ENCODE measurements around the gene CNNM3.
A peak's percentile ranks its signal among the peaks of the same experiment; 100 is the strongest.
"Not testable (repeated sequence)": the region's sequence is repeated elsewhere in the genome, so short reads cannot be mapped to it uniquely, and the experiment has no call there.

The CNNM3 gene

DNA sequence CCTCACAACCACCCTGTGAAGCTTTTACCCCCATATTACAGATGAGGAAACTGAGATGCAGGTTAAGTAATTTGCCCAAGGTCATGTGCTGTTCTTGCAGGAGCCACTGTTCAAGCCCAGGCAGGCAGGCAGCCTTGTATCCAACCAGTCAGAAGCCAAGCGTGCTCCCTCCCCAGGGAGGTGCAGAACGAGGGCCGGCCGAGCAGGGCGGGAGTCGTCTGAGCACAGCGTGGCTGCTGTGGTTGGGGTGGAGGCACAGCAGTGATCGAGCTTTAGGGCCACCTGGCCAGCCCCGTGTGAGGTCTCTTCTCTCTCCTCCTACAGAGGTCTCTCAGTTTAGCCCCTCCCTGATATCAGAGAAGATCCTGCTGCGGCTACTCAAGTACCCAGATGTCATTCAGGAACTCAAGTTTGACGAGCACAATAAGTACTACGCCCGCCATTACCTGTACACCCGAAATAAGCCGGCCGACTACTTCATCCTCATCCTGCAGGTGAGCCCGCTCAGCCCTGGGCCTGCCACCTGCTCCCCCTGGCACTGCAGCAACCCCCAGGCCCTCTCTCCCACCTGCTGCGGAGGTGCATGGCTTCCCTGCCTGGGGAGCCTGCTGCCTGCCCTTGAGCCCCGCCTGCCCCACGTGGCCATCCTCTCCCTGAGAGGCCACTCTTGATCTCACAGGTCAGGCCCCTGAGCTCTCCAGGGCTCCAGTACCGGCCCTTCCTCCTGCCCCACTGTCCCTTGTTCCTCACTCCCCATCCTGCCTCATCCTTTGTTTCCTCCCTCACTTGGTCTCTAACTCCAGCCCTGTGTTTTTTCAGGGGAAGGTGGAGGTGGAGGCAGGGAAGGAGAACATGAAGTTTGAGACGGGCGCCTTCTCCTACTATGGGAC is 17.1 kb upstream of the CNNM3 start:
- no peak for DNase-seq (ENCODE audit: low spot score)

DNA sequence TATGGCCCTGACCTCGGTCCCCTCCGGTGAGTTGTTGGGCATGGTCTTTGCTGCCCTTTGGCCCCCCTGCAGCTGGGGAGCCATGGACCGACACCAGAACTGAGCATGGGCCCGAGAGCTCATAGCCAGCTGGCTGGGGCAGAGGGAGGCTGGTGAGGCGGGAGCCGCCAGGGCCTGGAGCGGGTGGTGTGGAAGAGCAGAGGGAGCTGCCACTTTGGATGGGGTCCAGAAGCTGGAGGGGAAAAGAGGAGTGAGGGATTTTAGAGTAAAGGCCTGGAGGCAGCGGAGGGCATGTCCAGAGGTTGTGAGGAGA is 16.5 kb upstream of the CNNM3 start:
- DNase-seq (ENCODE audit: low spot score): no peak

DNA sequence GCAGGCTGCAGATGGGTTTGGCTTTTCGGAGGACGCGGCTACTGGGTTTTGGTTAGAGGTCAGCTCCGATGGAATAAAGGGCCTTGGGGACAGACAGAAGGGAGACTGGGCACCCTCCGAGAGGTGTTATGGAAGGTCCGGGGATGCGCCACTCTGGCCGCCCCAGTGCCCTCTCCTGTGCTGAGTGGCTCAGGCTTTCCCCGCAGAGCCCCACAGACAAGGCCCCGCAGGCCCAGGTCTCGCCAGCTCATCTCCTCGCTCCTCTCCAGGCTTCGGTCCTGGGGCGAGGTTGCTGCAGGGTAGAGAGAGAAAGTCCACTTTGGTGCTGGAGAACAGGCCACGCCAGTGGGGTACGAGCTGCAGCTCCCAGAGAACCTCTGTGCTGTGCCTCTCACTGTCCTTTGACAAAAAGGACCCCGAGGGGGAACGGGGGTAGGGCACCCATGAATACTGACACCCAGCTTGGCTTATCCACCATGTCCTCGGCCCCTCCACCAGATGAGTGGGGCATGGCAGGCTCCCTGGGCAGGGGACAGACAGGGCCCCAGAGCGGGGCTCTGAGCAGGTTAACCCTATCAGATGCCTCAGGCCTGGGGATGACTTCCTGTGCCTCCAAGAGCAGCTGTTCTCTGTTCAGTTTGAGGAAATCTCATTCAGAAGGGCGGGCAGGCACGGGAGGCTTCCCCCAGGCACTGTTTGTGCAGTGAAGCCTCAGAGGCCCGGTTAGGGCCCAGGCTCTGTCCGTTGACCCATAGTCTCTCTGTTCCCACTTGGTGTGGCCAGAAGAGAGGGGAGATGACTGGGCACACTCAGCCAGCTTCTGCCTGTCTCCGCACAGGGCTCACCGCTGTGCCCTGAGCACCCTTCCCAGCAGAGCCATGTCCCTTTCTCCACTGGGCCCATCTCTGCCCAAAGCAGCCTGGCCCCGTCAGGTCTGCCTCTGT is 15.7 kb upstream of the CNNM3 start:
- no peak for DNase-seq (ENCODE audit: low spot score)

DNA sequence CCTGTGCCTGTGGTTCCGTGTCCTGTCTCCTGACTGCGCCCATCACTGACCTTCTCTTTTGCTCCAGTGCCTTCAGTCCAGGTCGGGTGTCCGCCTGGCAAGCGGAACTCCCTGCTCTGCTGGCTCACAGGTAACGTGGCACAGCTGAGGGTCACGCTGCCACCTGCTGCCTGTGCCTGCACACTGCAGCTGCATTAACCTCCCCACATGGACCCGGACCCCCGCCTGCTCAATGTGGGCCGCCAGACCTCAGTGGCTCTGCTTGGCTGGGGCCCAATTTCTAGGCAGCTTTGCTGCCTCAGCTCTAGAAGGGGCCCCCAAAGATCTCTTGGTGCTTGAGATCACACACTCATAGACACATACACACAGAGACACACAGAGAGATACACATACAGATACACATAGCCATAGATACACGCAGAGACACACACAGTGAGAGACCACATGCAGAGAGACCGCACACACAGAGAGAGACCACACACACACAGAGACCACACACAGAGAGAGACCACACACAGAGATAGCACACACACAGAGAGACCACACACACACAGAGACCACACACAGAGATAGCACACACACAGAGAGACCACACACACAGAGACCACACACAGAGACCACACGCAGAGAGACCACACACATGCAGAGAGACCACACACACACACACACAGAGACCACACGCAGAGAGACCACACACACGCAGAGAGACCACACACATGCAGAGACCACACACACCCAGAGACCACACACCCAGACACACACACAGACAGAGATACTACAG is 14.9 kb upstream of the CNNM3 start:
- DNase-seq (ENCODE audit: low spot score): peak; percentile 68

DNA sequence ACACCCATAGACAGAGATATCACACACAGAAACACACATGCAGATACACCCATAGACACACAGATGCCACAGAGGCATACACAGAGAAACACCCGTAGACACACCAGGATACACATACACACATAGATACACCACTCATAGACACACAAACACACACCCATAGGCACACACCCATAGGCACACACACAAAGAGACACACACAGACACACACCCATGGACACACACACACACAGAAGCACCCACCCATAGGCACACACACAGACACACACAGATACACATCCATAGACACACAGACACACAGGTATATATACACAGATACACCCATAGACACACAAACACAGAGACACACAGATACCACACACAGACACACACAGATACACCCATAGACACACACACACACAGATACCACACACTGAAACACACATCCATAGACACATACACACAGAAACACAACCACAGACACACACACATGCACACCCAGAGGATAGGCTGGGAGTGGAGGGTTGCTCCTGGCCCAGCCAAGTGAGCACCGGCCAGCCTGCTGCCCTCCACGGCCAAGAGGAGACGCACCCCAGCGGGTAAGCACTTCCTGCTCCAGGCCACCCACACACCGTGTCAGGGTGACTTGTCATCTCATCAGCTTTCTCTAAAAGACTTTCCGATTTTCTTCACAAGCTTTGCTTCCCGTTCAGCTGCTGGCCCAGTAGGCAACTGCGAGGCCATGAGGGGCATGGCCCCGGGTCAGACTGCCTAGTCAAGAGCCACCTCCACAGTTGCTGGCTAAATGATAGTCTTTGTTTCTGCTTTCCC is 14.1 kb upstream of the CNNM3 start:
- DNase-seq (ENCODE audit: low spot score): peak; percentile 29

DNA sequence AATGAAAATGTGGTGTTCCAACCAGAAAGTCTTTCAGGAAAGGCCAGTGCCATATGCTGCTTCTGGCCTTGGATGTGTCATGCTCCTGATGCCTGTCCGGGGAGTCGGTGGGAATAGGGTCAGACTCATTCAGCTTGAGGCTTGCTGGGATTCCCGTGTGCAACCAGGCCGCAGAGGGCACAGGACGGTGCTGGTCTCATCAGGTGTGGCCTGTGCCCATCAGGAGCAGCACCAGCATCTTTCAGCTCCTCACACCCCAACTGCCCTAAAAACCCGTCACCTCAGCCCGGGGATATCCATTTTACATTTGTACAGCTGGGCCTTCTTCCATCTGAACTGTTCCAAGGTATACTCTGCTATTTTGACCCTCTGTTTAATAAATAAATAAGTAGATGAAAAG is 13.3 kb upstream of the CNNM3 start:
- no peak for DNase-seq (ENCODE audit: low spot score)

DNA sequence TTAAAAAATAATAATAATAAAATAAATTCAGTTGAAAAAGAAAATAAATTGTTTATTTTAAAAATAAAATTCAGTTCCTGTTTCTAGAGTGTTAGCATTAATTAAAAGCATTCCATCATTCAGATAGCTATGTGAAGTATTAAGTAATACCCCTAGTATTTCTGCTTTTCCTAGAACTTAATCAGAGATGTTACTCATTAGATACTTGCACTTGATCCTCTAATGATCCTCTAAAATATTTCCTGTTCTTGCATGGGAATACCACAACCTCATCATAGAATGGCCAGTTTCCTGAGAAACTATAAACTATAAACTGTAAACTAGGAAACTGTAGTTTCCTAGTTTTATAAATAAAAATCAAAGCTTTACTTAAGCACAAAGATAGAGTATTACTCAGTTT is 11.1 kb upstream of the CNNM3 start:
- no peak for DNase-seq (ENCODE audit: low spot score)

DNA sequence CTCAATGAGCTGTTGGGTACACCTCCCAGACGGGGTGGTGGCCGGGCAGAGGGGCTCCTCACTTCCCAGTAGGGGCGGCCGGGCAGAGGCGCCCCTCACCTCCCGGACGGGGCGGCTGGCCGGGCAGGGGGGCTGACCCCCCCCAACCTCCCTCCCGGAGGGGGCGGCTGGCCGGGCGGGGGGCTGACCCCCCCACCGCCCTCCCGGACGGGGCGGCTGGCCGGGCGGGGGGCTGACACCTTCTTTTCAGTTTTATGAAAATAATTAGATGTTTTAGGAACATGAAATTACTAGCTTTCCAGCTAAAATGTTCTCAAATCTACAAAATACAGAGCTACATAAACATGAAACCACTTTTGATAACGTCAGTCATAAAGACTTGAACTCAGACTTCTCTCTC is 10.1 kb upstream of the CNNM3 start:
- DNase-seq (ENCODE audit: low spot score): not testable (repeated sequence)

DNA sequence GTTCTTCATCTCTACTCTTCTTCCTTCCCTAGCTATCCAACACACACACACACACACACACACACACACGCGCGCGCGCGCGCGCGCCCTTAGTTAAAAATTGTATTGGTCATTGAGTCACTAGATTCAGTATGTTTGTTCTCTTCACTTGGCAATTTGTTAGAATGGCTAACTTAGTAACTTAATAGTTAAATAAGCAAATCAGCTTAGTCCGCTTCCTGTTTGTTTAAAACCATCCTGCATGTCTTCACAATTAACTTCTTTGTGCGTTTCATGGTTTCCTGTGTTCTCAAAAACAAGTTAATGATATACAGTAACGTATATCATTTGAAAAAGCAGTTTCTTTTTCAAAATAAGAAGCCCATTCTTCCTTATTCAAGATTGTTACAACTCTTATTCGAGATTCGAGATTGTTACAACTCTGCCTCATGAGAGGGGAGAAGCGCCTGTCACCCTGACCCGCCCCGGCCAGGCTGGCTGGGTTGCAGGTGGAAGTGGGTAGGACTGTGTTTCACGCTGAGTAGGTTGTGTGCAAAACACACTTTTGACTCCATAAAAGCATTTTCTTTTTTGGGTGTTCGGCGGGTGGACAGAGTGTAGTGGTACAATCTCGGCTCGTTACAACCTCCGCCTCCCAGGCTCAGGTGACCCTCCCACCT is 9.5 kb upstream of the CNNM3 start:
- peak; percentile 37 for DNase-seq (ENCODE audit: low spot score)

DNA sequence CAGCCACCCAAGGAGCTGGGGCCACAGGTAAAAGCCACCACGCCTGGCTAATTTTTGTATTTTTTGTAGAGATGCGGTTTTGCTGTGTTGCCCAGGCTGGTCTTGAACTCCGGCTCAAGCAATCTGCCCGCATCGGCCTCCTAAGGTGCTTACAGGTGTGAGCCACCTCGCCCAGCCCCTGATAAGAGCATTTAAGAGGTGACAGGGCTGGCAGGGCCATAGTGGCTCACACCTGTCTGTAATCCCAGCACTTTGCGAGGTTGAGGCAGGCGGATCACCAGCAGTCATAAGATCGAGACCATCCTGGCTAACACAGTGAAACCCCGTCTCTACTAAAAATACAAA is 9.0 kb upstream of the CNNM3 start:
- DNase-seq (ENCODE audit: low spot score): no peak

DNA sequence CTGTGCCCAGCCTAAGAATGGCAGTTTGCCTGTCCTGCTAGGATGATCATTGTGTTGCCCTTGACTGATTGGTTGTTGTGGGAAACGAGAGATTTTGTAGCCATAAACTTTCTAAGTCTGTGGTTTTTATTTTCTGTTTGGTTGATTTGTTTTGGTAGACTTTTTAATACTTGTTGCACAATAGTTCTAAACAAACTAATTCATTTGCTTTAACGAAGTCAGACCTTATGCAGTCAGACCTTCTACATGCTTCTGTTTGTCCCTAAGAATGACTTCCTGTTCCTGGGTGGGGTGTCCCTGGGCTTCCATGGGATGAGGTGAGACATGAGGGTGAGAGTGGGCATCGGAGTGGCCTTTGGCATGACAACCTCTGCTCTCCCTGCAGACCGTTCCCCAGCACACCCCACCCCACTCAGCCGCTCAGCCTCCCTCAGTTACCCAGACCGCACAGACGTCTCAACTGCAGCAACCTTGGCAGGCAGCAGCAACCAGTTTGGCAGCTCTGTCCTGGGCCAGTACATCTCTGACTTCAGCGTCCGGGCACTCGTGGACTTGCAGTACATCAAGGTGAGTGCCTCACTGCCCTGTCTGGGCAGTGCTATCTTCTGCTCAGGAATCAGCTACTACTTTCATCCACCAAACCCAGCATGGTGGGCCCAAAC is 7.8 kb upstream of the CNNM3 start:
- DNase-seq (ENCODE audit: low spot score): no peak

DNA sequence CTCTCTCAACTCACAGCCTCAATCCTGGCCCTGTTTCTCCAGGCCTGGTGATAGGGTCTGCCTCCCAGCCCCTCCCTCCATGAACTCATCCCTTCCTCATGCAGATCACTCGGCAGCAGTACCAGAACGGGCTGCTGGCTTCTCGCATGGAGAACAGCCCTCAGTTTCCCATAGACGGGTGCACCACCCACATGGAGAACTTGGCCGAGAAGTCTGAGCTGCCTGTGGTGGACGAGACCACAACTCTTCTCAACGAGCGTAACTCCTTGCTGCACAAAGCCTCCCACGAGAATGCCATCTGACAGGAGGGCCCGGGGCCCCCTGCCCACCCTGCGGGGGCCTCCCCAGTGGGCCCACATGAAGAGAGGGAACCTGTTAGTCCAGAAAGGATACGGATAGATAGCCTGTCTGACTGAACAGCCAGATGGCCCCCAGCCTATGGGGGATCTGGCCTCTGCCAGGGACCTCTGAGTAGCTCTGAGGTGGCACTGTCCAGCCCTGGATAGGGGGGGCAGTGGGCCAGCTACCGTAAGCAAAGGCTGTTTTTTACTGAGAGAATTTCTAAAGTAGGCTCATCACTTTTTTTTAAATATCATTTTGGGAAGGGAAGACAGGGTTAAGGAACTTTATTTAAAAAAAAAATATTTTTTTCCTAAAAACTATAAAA is 6.7 kb upstream of the CNNM3 start:
- DNase-seq (ENCODE audit: low spot score): no peak

DNA sequence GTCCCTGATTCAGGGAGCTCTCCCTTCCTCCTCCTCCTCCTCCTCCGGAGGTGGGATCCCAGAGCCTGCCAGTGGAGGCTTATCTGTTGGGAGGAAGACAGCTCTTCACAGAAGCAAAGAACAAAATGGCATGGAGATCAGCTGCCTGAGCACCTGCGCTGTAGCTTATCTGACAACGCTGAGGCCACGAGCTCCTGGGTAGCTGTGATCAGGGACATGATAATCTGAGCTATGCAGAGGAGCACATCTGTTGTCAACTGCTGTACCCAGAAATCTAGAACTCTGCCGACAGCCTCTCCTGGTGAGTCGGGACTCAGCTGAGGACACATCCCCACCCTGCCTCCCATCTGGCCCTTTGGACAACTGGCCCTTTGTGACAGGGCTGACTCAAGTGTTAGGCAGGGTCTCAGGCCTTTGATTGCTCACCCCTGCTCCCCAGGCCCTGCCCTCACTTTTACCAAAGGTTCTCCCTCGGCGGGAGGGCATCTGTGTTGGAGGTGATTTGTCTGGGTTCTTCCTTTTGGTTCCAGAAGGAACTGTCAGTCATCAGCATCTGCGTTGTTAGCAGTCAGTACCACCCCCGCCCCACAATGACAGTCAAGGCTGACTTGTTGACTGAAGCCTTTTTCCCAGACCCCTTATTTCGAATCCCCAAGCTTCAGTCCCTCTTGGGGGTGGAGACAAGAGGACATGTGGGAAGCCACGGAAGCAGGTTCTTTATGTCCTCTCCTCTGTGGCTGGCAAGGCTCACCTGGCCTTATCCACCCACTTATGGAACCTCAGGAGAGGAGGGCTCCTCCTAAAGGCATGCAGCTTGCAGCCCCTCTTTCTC is 5.9 kb upstream of the CNNM3 start:
- DNase-seq (ENCODE audit: low spot score): no peak

DNA sequence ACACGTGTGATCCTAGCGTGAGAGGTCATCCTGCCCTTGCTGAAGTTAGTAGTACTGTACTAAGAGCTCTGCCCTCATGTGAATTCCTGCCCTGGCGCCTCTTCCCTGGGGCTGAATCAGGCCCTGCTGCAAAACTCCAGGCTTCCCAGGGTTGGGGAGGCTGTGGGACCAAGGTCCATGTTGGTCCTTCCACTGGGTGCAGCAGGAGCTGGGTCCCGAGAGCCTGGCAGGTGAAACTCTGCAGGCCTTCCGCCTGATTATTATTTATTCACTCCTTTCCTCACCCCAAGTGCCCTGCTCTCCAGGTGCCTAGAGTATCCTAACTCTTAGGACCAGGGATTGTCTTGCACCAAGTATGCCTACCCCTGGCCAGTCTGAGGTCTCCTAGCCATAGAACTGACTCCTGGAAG is 5.3 kb upstream of the CNNM3 start:
- no peak for DNase-seq (ENCODE audit: low spot score)

DNA sequence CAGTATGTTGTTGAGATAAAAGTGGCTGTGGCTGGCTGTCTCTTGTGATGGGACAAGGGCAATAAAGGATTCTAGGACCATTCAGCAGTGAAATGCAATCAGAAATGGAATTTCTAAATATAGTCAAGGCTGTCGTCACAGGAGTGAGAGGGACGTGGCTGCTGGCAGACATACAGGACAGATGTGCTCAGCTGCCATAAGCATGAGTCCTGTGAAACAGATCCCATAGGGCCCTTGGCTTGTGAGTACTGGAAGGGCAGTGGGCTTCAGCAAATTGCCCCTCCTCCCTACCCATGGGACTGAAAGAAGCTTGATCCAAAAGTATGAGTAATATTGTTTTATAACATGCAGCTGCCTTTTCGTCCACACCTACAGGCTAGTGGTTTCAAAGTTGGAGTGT is 4.2 kb upstream of the CNNM3 start:
- no peak for DNase-seq (ENCODE audit: low spot score)

DNA sequence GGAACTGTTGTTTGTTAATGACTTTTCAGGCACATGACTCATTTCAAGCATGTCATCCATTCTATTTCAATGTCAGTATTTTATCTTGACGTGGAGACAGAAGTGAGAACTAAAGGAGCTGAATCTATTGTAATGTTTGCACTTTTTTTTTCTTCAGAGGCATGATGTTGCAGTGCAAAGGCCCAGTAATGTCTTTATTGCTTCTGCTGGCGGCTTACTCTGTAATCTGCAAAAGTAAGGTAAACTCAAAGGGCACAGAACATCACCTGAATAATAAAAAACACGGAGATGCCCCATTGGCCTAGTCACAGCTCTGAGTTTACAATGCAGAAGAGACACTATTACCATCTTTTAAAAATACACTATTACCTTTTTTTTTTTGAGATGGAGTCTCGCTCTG is 2.4 kb upstream of the CNNM3 start:
- DNase-seq (ENCODE audit: low spot score): no peak

DNA sequence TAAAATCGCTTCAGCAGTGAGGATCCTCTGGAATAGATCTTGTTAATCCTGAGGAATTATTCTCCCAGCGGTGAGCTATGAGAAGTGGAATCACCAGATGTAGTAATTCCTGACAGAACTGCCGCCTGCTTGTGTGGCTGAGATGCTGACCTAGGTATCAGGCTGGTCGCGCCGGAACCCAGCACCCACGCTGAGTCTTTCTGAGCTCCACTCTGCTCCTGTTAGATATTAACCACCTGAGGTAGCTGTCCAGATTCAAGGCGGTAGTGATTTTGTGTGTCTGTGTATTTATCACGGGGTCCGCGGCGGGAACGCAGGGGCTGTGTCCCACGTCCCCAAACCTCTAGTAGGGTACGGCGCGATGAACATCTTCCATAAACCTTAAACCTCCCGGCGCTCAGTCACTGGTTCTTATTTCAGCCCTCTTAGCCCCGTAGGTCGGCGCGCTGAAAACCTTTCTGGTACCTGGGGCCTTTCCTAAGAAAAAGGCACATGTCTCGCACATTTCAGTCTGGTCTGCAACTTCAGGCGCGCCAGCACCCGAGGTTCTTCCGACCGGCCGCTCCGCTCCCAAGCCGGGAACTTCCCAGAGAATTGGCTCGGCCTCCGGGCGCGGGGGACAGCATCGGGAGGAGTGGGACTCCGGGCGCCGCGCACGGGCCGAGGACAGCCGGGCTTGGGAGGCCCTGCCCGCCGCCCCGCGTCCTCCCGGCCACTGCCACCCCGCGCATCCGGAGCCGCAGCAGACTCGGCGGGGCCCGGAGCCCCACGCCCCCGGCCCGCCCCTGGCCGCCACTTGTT is 542 bp upstream of the CNNM3 start:
- no peak for DNase-seq (ENCODE audit: low spot score)

Measured in CD4-positive, alpha-beta T cell treated with Interleukin-15 for 4 hours (primary cell).